K562 (cell line): Measurements from ENCODE around the gene ADAT1. TPM values are rescaled to one million over a fixed set of nuclear protein-coding genes. Genes with fewer than 3 reads are reported as not detected.

Source experiments
- CBX1 ChIP-seq: sonication (generic); IDR thresholded peaks from 2 replicates; pipeline ENCODE4 v1.6.1; 2016; ENCODE audit warnings: antibody characterized with exemption, low read depth, mild to moderate bottlenecking
- CCAR2 ChIP-seq: fragments of 200-400 bp; formaldehyde crosslinking; IDR thresholded peaks from 2 replicates; pipeline ENCODE4 v1.6.1; 2017; ENCODE audit warnings: mild to moderate bottlenecking, low read depth, low read length
- DPF2 ChIP-seq: fragments of 450-650 bp; IDR thresholded peaks from 2 replicates; pipeline ENCODE4 v1.6.1; 2016
- EHMT2 ChIP-seq: fragments of 450-650 bp; IDR thresholded peaks from 2 replicates; pipeline ENCODE4 v1.6.1; 2018; ENCODE audit warnings: antibody characterized with exemption
- ESRRB ChIP-seq: fragments of 250-450 bp; sonication (Bioruptor Pico); IDR thresholded peaks from 2 replicates; pipeline ENCODE4 v1.5.0; 2020; ENCODE audit warnings: mild to moderate bottlenecking, moderate library complexity, borderline replicate concordance
- FOXJ3 ChIP-seq: sonication (generic); formaldehyde crosslinking; IDR thresholded peaks from 2 replicates; pipeline ENCODE4 v1.4.0; 2020; ENCODE audit warnings: mild to moderate bottlenecking, missing genetic modification reagents
- GABPB2 ChIP-seq: fragments of 250-450 bp; sonication (Bioruptor Pico); conservative IDR thresholded peaks from 2 replicates; pipeline ENCODE4 v1.5.1; 2021; ENCODE audit warnings: mild to moderate bottlenecking
- JUNB ChIP-seq: fragments of 450-650 bp; formaldehyde crosslinking; conservative IDR thresholded peaks from 2 replicates; pipeline ENCODE4 v1.4.0; 2020; ENCODE audit warnings: mild to moderate bottlenecking
- NFIX ChIP-seq: fragments of 250-450 bp; sonication (Bioruptor Pico); IDR thresholded peaks from 2 replicates; pipeline ENCODE4 v1.4.0; 2020; ENCODE audit warnings: low read depth, mild to moderate bottlenecking, moderate library complexity
- PCBP1 ChIP-seq: fragments of 200-400 bp; formaldehyde crosslinking; IDR thresholded peaks from 2 replicates; pipeline ENCODE4 v1.6.1; 2018; ENCODE audit warnings: mild to moderate bottlenecking, low read depth, low read length; ENCODE audit not compliant: poor library complexity, severe bottlenecking
- PYGO2 ChIP-seq: fragments of 450-650 bp; IDR thresholded peaks from 2 replicates; pipeline ENCODE4 v1.6.1; 2016; ENCODE audit warnings: mild to moderate bottlenecking, missing genetic modification characterization, moderate library complexity, missing compliant biosample characterization
- RCOR1 ChIP-seq, 2 experiments: IDR thresholded peaks; 2 replicates each; pipeline ENCODE4 v1.6.1; 2012; ENCODE audit warnings: low read depth in 2 of 2, low read length in 2 of 2, borderline replicate concordance in 1 of 2, improper control_type of control experiment in 1 of 2
- SIRT6 ChIP-seq: IDR thresholded peaks from one replicate; pipeline ENCODE4 v1.6.1; 2012; ENCODE audit warnings: low read depth, mild to moderate bottlenecking, control low read depth, inconsistent platforms, low read length, moderate library complexity
- SMARCC2 ChIP-seq: fragments of 450-650 bp; IDR thresholded peaks from 2 replicates; pipeline ENCODE4 v1.6.1; 2017; ENCODE audit warnings: antibody characterized with exemption, moderate library complexity, mild to moderate bottlenecking, low read depth
- SOX6 ChIP-seq: fragments of 450-650 bp; IDR thresholded peaks from 2 replicates; pipeline ENCODE4 v1.6.1; 2014; ENCODE audit warnings: mild to moderate bottlenecking
- TFAM ChIP-seq: fragments of 250-450 bp; sonication (Bioruptor Pico); conservative IDR thresholded peaks from 2 replicates; pipeline ENCODE4 v1.5.0; 2021; ENCODE audit warnings: mild to moderate bottlenecking, moderate library complexity
- TRIM24 ChIP-seq, 2 experiments: fragments of 450-650 bp; IDR thresholded peaks; 2 replicates each; pipeline ENCODE4 v1.6.1; 2016
- ZSCAN29 ChIP-seq: fragments of 450-650 bp; IDR thresholded peaks from 2 replicates; pipeline ENCODE4 v1.6.1; 2017
- polyA plus RNA-seq, 8 experiments: library from polyadenylated mRNA; depleted of rRNA in 4 of 8; stranded (reverse) in 5 of 8; unstranded in 3 of 8; fragments of >200 nt; fragmentation: Nextera tagmentation in 2 of 8; fragmentation: Illumina TruSeq in 1 of 8; extraction: Ambion mirVana in 2 of 8; extraction: Trizol in 1 of 8; gene quantifications; 2 replicates each; pipeline versions ENCODE4 v1.2.1 to v1.2.3, GENCODE V29; 2011 to 2014; ENCODE audit warnings: inconsistent platforms in 1 of 8, missing spikeins in 1 of 8
- total RNA-seq, 7 experiments: library from RNA; depleted of rRNA in 6 of 7; stranded (reverse); fragments of >200 nt in 6 of 7; fragmentation: Illumina TruSeq in 2 of 7; extraction: Trizol in 2 of 7; gene quantifications; 2 replicates each; pipeline versions ENCODE4 v1.2.1 to v1.2.3, GENCODE V29; 2011 to 2021; ENCODE audit warnings: low replicate concordance in 1 of 7
- TF ChIP-seq, protein P1 (sequence below): fragments of 450-650 bp; IDR thresholded peaks from 2 replicates; pipeline ENCODE4 v1.6.1; 2018; ENCODE audit not compliant: partially characterized antibody
- TF ChIP-seq, protein P2 (sequence below): sonication (generic); formaldehyde crosslinking; IDR thresholded peaks from 2 replicates; pipeline ENCODE4 v1.8.0; 2023; ENCODE audit warnings: mild to moderate bottlenecking, missing genetic modification reagents
- TF ChIP-seq, protein P3 (sequence below): fragments of 450-650 bp; formaldehyde crosslinking; IDR thresholded peaks from 2 replicates; pipeline ENCODE4 v1.4.0; 2020; ENCODE audit warnings: mild to moderate bottlenecking, mixed read lengths
- TF ChIP-seq, protein P4 (sequence below): sonication (generic); formaldehyde crosslinking; IDR thresholded peaks from 2 replicates; pipeline ENCODE4 v1.9.0; 2022; ENCODE audit warnings: mild to moderate bottlenecking, missing genetic modification reagents
- TF ChIP-seq, protein P5 (sequence below): conservative IDR thresholded peaks from 2 replicates; pipeline ENCODE4 v1.6.1; 2011; ENCODE audit warnings: low read depth, mild to moderate bottlenecking, low read length; ENCODE audit not compliant: control insufficient read depth

The ADAT1 gene
- total and polyA plus RNA-seq, 9 of the 15 experiments (the other 6 are each of a cell fraction or from before 2014, with no cell fraction given) = 16.0 to 36.7 (median 28.2) TPM

DNA sequence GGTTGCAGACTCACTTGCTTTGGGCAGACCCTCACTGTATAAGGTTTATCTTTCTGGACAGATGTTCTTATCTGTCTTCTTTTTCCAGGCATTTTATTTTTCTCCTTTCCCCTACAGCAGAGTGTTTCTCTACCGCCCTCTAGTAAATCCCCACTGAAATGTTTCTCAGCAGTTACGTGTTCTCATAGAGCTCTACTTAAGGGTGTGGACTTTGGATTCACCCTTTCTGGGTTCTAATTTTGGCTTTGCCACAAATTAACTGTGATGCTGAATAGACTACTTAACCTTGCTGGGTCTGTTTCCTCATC, 2.0 kb downstream of the ADAT1 start (continued):
- TF ChIP-seq, protein P1, sequence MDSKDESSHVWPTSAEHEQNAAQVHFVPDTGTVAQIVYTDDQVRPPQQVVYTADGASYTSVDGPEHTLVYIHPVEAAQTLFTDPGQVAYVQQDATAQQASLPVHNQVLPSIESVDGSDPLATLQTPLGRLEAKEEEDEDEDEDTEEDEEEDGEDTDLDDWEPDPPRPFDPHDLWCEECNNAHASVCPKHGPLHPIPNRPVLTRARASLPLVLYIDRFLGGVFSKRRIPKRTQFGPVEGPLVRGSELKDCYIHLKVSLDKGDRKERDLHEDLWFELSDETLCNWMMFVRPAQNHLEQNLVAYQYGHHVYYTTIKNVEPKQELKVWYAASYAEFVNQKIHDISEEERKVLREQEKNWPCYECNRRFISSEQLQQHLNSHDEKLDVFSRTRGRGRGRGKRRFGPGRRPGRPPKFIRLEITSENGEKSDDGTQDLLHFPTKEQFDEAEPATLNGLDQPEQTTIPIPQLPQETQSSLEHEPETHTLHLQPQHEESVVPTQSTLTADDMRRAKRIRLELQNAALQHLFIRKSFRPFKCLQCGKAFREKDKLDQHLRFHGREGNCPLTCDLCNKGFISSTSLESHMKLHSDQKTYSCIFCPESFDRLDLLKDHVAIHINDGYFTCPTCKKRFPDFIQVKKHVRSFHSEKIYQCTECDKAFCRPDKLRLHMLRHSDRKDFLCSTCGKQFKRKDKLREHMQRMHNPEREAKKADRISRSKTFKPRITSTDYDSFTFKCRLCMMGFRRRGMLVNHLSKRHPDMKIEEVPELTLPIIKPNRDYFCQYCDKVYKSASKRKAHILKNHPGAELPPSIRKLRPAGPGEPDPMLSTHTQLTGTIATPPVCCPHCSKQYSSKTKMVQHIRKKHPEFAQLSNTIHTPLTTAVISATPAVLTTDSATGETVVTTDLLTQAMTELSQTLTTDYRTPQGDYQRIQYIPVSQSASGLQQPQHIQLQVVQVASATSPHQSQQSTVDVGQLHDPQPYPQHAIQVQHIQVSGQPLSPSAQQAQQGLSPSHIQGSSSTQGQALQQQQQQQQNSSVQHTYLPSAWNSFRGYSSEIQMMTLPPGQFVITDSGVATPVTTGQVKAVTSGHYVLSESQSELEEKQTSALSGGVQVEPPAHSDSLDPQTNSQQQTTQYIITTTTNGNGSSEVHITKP = peak; percentile 21
- TF ChIP-seq, protein P2, sequence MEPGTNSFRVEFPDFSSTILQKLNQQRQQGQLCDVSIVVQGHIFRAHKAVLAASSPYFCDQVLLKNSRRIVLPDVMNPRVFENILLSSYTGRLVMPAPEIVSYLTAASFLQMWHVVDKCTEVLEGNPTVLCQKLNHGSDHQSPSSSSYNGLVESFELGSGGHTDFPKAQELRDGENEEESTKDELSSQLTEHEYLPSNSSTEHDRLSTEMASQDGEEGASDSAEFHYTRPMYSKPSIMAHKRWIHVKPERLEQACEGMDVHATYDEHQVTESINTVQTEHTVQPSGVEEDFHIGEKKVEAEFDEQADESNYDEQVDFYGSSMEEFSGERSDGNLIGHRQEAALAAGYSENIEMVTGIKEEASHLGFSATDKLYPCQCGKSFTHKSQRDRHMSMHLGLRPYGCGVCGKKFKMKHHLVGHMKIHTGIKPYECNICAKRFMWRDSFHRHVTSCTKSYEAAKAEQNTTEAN (CRISPR knock-in tag) = no peak
- TF ChIP-seq PYGO2 (tag) (no peak), TRIM24 (IDR thresholded peaks at IDR 0.05) (peak; percentile 62 to 73), SMARCC2 (peak; percentile 81), DPF2 (peak; percentile 97), SOX6 (peak; percentile 71), EHMT2 (peak; percentile 61; the same call in 1 of the 2 replicates), NFIX (CRISPR knock-in tag) (no peak), TFAM (CRISPR knock-in tag) (no peak), ZSCAN29 (no peak), CCAR2 (no peak), JUNB (CRISPR knock-in tag) (no peak), PCBP1 (no peak), FOXJ3 (CRISPR knock-in tag) (no peak), ESRRB (no peak), CBX1 (no peak), RCOR1 (IDR thresholded peaks at IDR 0.05; ENCODE audit: borderline replicate concordance in 1 of 2, low read depth in 2 of 2, low read length in 2 of 2) (peak in 1 of 2 experiments; percentile 70; a peak in 2 of 4 replicates), GABPB2 (no peak), SIRT6 (no peak)
- TF ChIP-seq, protein P3, sequence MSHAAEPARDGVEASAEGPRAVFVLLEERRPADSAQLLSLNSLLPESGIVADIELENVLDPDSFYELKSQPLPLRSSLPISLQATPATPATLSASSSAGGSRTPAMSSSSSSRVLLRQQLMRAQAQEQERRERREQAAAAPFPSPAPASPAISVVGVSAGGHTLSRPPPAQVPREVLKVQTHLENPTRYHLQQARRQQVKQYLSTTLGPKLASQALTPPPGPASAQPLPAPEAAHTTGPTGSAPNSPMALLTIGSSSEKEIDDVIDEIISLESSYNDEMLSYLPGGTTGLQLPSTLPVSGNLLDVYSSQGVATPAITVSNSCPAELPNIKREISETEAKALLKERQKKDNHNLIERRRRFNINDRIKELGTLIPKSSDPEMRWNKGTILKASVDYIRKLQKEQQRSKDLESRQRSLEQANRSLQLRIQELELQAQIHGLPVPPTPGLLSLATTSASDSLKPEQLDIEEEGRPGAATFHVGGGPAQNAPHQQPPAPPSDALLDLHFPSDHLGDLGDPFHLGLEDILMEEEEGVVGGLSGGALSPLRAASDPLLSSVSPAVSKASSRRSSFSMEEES = no peak
- TF ChIP-seq, protein P4, sequence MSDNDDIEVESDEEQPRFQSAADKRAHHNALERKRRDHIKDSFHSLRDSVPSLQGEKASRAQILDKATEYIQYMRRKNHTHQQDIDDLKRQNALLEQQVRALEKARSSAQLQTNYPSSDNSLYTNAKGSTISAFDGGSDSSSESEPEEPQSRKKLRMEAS (CRISPR knock-in tag) = no peak
- TF ChIP-seq, protein P5, sequence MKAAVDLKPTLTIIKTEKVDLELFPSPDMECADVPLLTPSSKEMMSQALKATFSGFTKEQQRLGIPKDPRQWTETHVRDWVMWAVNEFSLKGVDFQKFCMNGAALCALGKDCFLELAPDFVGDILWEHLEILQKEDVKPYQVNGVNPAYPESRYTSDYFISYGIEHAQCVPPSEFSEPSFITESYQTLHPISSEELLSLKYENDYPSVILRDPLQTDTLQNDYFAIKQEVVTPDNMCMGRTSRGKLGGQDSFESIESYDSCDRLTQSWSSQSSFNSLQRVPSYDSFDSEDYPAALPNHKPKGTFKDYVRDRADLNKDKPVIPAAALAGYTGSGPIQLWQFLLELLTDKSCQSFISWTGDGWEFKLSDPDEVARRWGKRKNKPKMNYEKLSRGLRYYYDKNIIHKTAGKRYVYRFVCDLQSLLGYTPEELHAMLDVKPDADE = no peak
